ENCODE results near the gene CCDC116. TPM values are rescaled to one million over a fixed set of nuclear protein-coding genes. Genes with fewer than 3 reads are reported as not detected.
"Not testable (repeated sequence)": the region's sequence is repeated elsewhere in the genome, so short reads cannot be mapped to it uniquely, and the experiment has no call there.

CCDC116 gene
- total and polyA plus RNA-seq, 2 experiments from 2014 or later = 0.14 TPM; not detected in 1

DNA sequence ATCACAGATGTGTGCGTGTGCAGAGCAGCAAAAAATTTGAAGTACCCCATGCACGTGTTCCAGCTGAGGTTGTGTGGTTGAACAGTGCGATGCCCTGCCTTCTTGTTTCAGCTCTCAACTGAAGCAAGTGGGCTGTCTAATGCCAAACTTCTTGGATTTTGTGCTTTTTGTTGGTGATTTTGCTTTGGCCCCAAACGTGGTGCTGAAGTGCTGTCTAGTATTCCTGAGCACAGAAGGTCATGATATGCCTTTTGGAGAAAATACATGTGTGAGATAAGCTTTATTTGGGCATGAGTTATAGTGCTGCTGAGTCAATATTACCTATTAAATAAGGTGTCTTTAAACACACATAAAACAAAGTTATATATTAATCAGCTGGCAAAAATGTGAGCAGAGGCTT is 16.8 kb upstream of the CCDC116 start:
- H3K4me2 ChIP-seq = no peak overlapping the region
- H3K4me1 Mint-ChIP-seq = peaks cover 4% of the 10 kb centered on the region; the same call in 2 of the 3 replicates
- peaks cover 90% of the 10 kb centered on the region for H3K79me2 ChIP-seq (replicated peaks; ENCODE audit: insufficient read depth)
- H3K36me3 Mint-ChIP-seq (ENCODE audit: low read depth) = peaks cover 47% of the 10 kb centered on the region
- peaks cover 4% of the 10 kb centered on the region for H3K27me3 Mint-ChIP-seq (ENCODE audit: insufficient read depth, low read depth, poor library complexity)
- no peak overlapping the region for H3K4me3 Mint-ChIP-seq
- no peak overlapping the region for H3K4me3 ChIP-seq
- no peak for DNase-seq (ENCODE audit: low spot score)
- no peak overlapping the region for H3K27ac ChIP-seq (ENCODE audit: low read depth)
- no peak overlapping the region for H2AFZ ChIP-seq
- no peak overlapping the region for H3K27ac Mint-ChIP-seq
- no peaks in the 10 kb centered on the region for H3K27me3 ChIP-seq (ENCODE audit: insufficient read depth)
- ATAC-seq = no peak
- no peaks in the 10 kb centered on the region for H3K9me3 Mint-ChIP-seq
- no peaks in the 10 kb centered on the region for H3K4me1 ChIP-seq (ENCODE audit: insufficient read depth)
- H4K20me1 ChIP-seq (replicated peaks; ENCODE audit: insufficient read depth) = peaks cover 73% of the 10 kb centered on the region
- H3K9me2 ChIP-seq (ENCODE audit: insufficient read depth) = no peaks in the 10 kb centered on the region
- H3K36me3 ChIP-seq (ENCODE audit: insufficient read depth) = peaks cover 4% of the 10 kb centered on the region; the same call in 1 of the 2 replicates
- H3F3A ChIP-seq (replicated peaks; ENCODE audit: low read depth) = peaks cover 7% of the 10 kb centered on the region; the same call in 1 of the 2 replicates
- no peak for TF ChIP-seq ZNF114 (CRISPR knock-in tag; IDR thresholded peaks at IDR 0.05)
- TF ChIP-seq, protein P1, sequence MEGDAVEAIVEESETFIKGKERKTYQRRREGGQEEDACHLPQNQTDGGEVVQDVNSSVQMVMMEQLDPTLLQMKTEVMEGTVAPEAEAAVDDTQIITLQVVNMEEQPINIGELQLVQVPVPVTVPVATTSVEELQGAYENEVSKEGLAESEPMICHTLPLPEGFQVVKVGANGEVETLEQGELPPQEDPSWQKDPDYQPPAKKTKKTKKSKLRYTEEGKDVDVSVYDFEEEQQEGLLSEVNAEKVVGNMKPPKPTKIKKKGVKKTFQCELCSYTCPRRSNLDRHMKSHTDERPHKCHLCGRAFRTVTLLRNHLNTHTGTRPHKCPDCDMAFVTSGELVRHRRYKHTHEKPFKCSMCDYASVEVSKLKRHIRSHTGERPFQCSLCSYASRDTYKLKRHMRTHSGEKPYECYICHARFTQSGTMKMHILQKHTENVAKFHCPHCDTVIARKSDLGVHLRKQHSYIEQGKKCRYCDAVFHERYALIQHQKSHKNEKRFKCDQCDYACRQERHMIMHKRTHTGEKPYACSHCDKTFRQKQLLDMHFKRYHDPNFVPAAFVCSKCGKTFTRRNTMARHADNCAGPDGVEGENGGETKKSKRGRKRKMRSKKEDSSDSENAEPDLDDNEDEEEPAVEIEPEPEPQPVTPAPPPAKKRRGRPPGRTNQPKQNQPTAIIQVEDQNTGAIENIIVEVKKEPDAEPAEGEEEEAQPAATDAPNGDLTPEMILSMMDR (conservative IDR thresholded peaks at IDR 0.05; ENCODE audit: low read depth in 2 of 2) = no peak
- TF ChIP-seq CREB1 (CRISPR knock-in tag; IDR thresholded peaks at IDR 0.05; ENCODE audit: low read depth) = no peak
- TF ChIP-seq JUNB (IDR thresholded peaks at IDR 0.05; ENCODE audit: unreplicated experiment) = no peak
- TF ChIP-seq, protein P2, sequence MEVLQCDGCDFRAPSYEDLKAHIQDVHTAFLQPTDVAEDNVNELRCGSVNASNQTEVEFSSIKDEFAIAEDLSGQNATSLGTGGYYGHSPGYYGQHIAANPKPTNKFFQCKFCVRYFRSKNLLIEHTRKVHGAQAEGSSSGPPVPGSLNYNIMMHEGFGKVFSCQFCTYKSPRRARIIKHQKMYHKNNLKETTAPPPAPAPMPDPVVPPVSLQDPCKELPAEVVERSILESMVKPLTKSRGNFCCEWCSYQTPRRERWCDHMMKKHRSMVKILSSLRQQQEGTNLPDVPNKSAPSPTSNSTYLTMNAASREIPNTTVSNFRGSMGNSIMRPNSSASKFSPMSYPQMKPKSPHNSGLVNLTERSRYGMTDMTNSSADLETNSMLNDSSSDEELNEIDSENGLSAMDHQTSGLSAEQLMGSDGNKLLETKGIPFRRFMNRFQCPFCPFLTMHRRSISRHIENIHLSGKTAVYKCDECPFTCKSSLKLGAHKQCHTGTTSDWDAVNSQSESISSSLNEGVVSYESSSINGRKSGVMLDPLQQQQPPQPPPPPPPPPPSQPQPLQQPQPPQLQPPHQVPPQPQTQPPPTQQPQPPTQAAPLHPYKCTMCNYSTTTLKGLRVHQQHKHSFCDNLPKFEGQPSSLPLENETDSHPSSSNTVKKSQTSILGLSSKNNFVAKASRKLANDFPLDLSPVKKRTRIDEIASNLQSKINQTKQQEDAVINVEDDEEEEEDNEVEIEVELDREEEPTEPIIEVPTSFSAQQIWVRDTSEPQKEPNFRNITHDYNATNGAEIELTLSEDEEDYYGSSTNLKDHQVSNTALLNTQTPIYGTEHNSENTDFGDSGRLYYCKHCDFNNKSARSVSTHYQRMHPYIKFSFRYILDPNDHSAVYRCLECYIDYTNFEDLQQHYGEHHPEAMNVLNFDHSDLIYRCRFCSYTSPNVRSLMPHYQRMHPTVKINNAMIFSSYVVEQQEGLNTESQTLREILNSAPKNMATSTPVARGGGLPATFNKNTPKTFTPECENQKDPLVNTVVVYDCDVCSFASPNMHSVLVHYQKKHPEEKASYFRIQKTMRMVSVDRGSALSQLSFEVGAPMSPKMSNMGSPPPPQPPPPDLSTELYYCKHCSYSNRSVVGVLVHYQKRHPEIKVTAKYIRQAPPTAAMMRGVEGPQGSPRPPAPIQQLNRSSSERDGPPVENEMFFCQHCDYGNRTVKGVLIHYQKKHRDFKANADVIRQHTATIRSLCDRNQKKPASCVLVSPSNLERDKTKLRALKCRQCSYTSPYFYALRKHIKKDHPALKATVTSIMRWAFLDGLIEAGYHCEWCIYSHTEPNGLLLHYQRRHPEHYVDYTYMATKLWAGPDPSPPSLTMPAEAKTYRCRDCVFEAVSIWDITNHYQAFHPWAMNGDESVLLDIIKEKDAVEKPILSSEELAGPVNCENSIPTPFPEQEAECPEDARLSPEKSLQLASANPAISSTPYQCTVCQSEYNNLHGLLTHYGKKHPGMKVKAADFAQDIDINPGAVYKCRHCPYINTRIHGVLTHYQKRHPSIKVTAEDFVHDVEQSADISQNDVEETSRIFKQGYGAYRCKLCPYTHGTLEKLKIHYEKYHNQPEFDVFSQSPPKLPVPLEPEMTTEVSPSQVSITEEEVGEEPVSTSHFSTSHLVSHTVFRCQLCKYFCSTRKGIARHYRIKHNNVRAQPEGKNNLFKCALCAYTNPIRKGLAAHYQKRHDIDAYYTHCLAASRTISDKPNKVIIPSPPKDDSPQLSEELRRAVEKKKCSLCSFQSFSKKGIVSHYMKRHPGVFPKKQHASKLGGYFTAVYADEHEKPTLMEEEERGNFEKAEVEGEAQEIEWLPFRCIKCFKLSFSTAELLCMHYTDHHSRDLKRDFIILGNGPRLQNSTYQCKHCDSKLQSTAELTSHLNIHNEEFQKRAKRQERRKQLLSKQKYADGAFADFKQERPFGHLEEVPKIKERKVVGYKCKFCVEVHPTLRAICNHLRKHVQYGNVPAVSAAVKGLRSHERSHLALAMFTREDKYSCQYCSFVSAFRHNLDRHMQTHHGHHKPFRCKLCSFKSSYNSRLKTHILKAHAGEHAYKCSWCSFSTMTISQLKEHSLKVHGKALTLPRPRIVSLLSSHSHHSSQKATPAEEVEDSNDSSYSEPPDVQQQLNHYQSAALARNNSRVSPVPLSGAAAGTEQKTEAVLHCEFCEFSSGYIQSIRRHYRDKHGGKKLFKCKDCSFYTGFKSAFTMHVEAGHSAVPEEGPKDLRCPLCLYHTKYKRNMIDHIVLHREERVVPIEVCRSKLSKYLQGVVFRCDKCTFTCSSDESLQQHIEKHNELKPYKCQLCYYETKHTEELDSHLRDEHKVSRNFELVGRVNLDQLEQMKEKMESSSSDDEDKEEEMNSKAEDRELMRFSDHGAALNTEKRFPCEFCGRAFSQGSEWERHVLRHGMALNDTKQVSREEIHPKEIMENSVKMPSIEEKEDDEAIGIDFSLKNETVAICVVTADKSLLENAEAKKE (CRISPR knock-in tag; IDR thresholded peaks at IDR 0.05) = no peak
- TF ChIP-seq NANOG (IDR thresholded peaks at IDR 0.05; ENCODE audit: borderline replicate concordance) = no peak
- no peak for TF ChIP-seq POLR2AphosphoS5 (IDR thresholded peaks at IDR 0.05; ENCODE audit: low read depth)

DNA sequence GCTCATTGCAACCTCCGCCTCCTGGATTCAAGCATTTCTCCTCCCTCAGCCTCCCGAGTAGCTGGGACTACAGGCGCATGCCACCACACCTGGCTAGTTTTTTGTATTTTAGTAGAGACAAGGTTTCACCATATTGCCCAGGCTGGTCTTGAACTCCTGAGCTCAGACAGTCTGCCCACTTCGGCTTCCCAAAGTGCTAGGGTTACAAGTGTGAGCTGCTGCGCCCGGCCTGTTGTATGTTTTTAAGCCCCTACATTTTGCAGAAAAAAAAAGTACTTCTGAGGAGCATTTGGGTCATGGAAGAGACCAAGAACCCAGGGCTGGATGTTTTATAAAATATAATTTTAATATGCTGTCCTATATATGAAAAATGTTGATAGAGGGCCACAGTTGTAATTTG is 15.2 kb upstream of the CCDC116 start:
- Histone ChIP-seq H3K27ac (ENCODE audit: low read depth) (0 out of 2 replicates have a peak overlapping the region, but pooled peaks have one; percentile 42), H3K79me2 (replicated peaks; ENCODE audit: insufficient read depth) (peaks cover 79% of the 10 kb centered on the region), H4K20me1 (replicated peaks; ENCODE audit: insufficient read depth) (peaks cover 71% of the 10 kb centered on the region), H3F3A (replicated peaks; ENCODE audit: low read depth) (peaks cover 17% of the 10 kb centered on the region; the same call in 1 of the 2 replicates)
- H2AFZ ChIP-seq; DNase-seq (ENCODE audit: low spot score); H3K4me2 ChIP-seq; H3K4me3 ChIP-seq; H3K27me3 Mint-ChIP-seq (ENCODE audit: insufficient read depth, low read depth, poor library complexity); H3K4me1 ChIP-seq (ENCODE audit: insufficient read depth); H3K27me3 ChIP-seq (ENCODE audit: insufficient read depth); H3K27ac Mint-ChIP-seq; H3K36me3 ChIP-seq (ENCODE audit: insufficient read depth); ATAC-seq; H3K9me3 Mint-ChIP-seq; H3K4me3 Mint-ChIP-seq; H3K4me1 Mint-ChIP-seq; H3K9me2 ChIP-seq (ENCODE audit: insufficient read depth): not testable (repeated sequence)
- peaks cover 42% of the 10 kb centered on the region for H3K36me3 Mint-ChIP-seq (ENCODE audit: low read depth)

All from GM23338 (cell line).